SK-N-SH (cell line): ENCODE data around the gene IDH3G.

ENCODE experiments used
- CTCF ChIP-seq: fragments of 200-600 bp; sonication (generic); IDR thresholded peaks from 2 replicates; pipeline ENCODE4 v1.6.1; 2017; ENCODE audit warnings: antibody characterized with exemption, mild to moderate bottlenecking, moderate library complexity
- EP300 ChIP-seq, 2 experiments: IDR thresholded peaks; 2 replicates each; pipeline versions ENCODE4 v1.4.0 to v1.6.1; 2012; ENCODE audit warnings: borderline replicate concordance in 1 of 2, low read depth in 1 of 2, low read length in 1 of 2
- GABPA ChIP-seq: IDR thresholded peaks from 2 replicates; pipeline ENCODE4 v1.4.0; 2012; ENCODE audit warnings: low read depth, mild to moderate bottlenecking
- MAX ChIP-seq: IDR thresholded peaks from 2 replicates; pipeline ENCODE4 v1.4.0; 2012; ENCODE audit warnings: low read depth
- NFIC ChIP-seq: IDR thresholded peaks from 2 replicates; pipeline ENCODE4 v1.4.0; 2012; ENCODE audit warnings: borderline replicate concordance
- POLR2AphosphoS5 ChIP-seq: IDR thresholded peaks from 2 replicates; pipeline ENCODE4 v1.6.1; 2012; ENCODE audit warnings: low read depth, low read length
- RAD21 ChIP-seq: IDR thresholded peaks from 2 replicates; pipeline ENCODE4 v1.6.1; 2012; ENCODE audit warnings: mild to moderate bottlenecking, low read length
- RCOR1 ChIP-seq: fragments of 150-350 bp; IDR thresholded peaks from 2 replicates; pipeline ENCODE4 v1.6.1; 2017; ENCODE audit warnings: antibody characterized with exemption, low read length
- SMC3 ChIP-seq: IDR thresholded peaks from 2 replicates; pipeline ENCODE4 v1.6.1; 2012; ENCODE audit warnings: low read depth, low read length, improper control_type of control experiment
- TAF1 ChIP-seq: IDR thresholded peaks from 2 replicates; pipeline ENCODE4 v1.6.1; 2012; ENCODE audit warnings: low read depth, mild to moderate bottlenecking, low read length, moderate library complexity, borderline replicate concordance
- USF2 ChIP-seq: fragments of 150-350 bp; IDR thresholded peaks from 2 replicates; pipeline ENCODE4 v1.6.1; 2017; ENCODE audit warnings: antibody characterized with exemption, low read length, low read depth, borderline replicate concordance
- TF ChIP-seq, protein P1 (sequence below): IDR thresholded peaks from 2 replicates; pipeline ENCODE4 v1.4.0; 2012; ENCODE audit warnings: low read depth, borderline replicate concordance

DNA sequence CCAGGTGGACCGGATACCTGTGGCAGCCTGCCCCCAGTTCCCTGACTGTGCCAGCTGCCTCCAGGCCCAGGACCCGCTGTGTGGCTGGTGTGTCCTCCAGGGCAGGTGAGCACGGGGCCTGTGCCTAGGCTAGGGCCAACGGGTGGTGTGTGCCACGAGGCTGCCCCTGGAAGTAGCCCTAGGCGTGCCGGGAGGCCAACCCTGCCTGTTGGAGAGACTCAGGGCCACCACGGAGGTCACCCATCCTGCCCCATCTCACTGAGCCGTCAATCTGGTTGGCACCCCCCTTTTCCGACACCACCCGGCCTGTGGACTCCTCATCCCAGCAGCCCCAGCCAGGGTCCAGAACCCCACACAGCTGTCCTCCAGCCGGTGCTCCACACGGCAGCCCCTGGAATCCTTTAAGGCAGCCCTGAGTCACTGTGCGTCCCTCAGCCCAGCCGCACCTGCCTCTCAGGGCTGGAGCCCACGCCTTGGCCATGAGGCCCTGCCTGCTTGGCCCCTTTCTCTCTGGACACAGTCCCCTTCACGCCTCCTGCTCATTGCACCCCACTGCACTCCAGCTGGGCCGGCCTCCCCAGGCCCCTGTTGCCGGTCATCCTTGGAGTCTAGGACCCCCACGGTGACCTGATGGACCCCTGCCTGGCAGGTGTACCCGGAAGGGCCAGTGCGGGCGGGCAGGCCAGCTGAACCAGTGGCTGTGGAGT, 24.9 kb downstream of the IDH3G start:
- no peak for TF ChIP-seq RCOR1
- TF ChIP-seq CTCF, result no peak
- TF ChIP-seq RAD21, result no peak
- no peak for TF ChIP-seq SMC3
- no peak for TF ChIP-seq EP300 (IDR thresholded peaks at IDR 0.05; ENCODE audit: borderline replicate concordance in 1 of 2, low read depth in 1 of 2, low read length in 1 of 2)
- TF ChIP-seq MAX, result no peak
- TF ChIP-seq, protein P1, sequence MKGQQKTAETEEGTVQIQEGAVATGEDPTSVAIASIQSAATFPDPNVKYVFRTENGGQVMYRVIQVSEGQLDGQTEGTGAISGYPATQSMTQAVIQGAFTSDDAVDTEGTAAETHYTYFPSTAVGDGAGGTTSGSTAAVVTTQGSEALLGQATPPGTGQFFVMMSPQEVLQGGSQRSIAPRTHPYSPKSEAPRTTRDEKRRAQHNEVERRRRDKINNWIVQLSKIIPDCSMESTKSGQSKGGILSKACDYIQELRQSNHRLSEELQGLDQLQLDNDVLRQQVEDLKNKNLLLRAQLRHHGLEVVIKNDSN, result no peak
- TF ChIP-seq TAF1, result no peak
- no peak for TF ChIP-seq POLR2AphosphoS5
- TF ChIP-seq GABPA, result no peak
- no peak for TF ChIP-seq NFIC
- no peak for TF ChIP-seq USF2
